Skeletal muscle satellite cell (primary cell): Measurements from ENCODE around the gene SORCS2.

Source experiments
- H3K27me3 ChIP-seq: 2 replicates; pipeline ENCODE4 v1.7.0; 2013; ENCODE audit warnings: low read length; ENCODE audit not compliant: control insufficient read depth, insufficient read depth
- H3K36me3 ChIP-seq: 2 replicates; pipeline ENCODE4 v1.7.0; 2013; ENCODE audit warnings: mild to moderate bottlenecking, control low read depth, low read length; ENCODE audit not compliant: insufficient read depth
- H3K4me1 ChIP-seq: 2 replicates; pipeline ENCODE4 v1.7.0; 2013; ENCODE audit warnings: low read length; ENCODE audit not compliant: control insufficient read depth, insufficient read depth
- H3K4me2 ChIP-seq: 2 replicates; pipeline ENCODE4 v1.7.0; 2013; ENCODE audit warnings: mild to moderate bottlenecking, low read length
- H3K4me3 ChIP-seq: 2 replicates; pipeline ENCODE4 v1.7.0; 2013; ENCODE audit warnings: low read length
- H3K9ac ChIP-seq: 2 replicates; pipeline ENCODE4 v1.7.0; 2013; ENCODE audit warnings: mild to moderate bottlenecking, low read depth, low read length, moderate library complexity
- H3K9me3 ChIP-seq: replicated peaks from 2 replicates; pipeline ENCODE4 v1.7.0; 2013; ENCODE audit warnings: mild to moderate bottlenecking, control low read depth, low read length

SORCS2 gene

GRCh38 chr4:7217474-7218321, 25.4 kb downstream of the SORCS2 start:
- Histone ChIP-seq H3K4me1 (peaks cover 7% of the 10 kb centered on the region), H3K27me3 (no peaks in the 10 kb centered on the region), H3K4me2 (no peak overlapping the region), H3K9ac (no peak overlapping the region), H3K36me3 (no peaks in the 10 kb centered on the region), H3K4me3 (no peak overlapping the region), H3K9me3 (peaks cover 6% of the 10 kb centered on the region)

- Histone ChIP-seq H3K36me3 (no peaks in the 10 kb centered on the region), H3K9ac (no peak overlapping the region), H3K27me3 (no peaks in the 10 kb centered on the region), H3K4me3 (no peak overlapping the region), H3K4me2 (no peak overlapping the region), H3K4me1 (peaks cover 7% of the 10 kb centered on the region), H3K9me3 (peaks cover 6% of the 10 kb centered on the region)
Measured at GRCh38 chr4:7218686-7219085, 26.3 kb downstream of the SORCS2 start.

- peaks cover 7% of the 10 kb centered on the region for H3K4me1 ChIP-seq
- no peaks in the 10 kb centered on the region for H3K27me3 ChIP-seq
- no peak overlapping the region for H3K4me2 ChIP-seq
- no peaks in the 10 kb centered on the region for H3K9me3 ChIP-seq
- H3K36me3 ChIP-seq: no peaks in the 10 kb centered on the region
- H3K4me3 ChIP-seq: no peak overlapping the region
- no peak overlapping the region for H3K9ac ChIP-seq
Measured at GRCh38 chr4:7222521-7222920, 30.2 kb downstream of the SORCS2 start.

- Histone ChIP-seq H3K9ac (no peak overlapping the region), H3K4me3 (no peak overlapping the region), H3K4me1 (no peaks in the 10 kb centered on the region), H3K4me2 (no peak overlapping the region), H3K9me3 (no peaks in the 10 kb centered on the region), H3K27me3 (no peaks in the 10 kb centered on the region), H3K36me3 (no peaks in the 10 kb centered on the region)
Measured at GRCh38 chr4:7223541-7223940, 31.2 kb downstream of the SORCS2 start.

GRCh38 chr4:7224001-7224400, 31.7 kb downstream of the SORCS2 start:
- Histone ChIP-seq H3K9me3 (no peaks in the 10 kb centered on the region), H3K9ac (no peak overlapping the region), H3K4me2 (no peak overlapping the region), H3K4me3 (no peak overlapping the region), H3K27me3 (no peaks in the 10 kb centered on the region), H3K36me3 (no peaks in the 10 kb centered on the region), H3K4me1 (no peaks in the 10 kb centered on the region)

GRCh38 chr4:7224878-7225533, 32.7 kb downstream of the SORCS2 start:
- Histone ChIP-seq H3K9me3 (no peaks in the 10 kb centered on the region), H3K4me2 (no peak overlapping the region), H3K9ac (no peak overlapping the region), H3K4me3 (no peak overlapping the region), H3K27me3 (peaks cover 4% of the 10 kb centered on the region), H3K36me3 (no peaks in the 10 kb centered on the region), H3K4me1 (no peaks in the 10 kb centered on the region)

- Histone ChIP-seq H3K36me3 (no peaks in the 10 kb centered on the region), H3K9ac (no peak overlapping the region), H3K4me2 (no peak overlapping the region), H3K4me3 (no peak overlapping the region), H3K4me1 (no peaks in the 10 kb centered on the region), H3K9me3 (no peaks in the 10 kb centered on the region), H3K27me3 (peaks cover 4% of the 10 kb centered on the region)
Measured at GRCh38 chr4:7226439-7226838, 34.1 kb downstream of the SORCS2 start.

GRCh38 chr4:7227008-7227407, 34.7 kb downstream of the SORCS2 start:
- Histone ChIP-seq H3K4me3 (no peak overlapping the region), H3K36me3 (no peaks in the 10 kb centered on the region), H3K27me3 (peaks cover 4% of the 10 kb centered on the region), H3K9me3 (no peaks in the 10 kb centered on the region), H3K4me1 (no peaks in the 10 kb centered on the region), H3K9ac (no peak overlapping the region), H3K4me2 (no peak overlapping the region)

GRCh38 chr4:7228734-7229133, 36.4 kb downstream of the SORCS2 start:
- no peak overlapping the region for H3K4me2 ChIP-seq
- H3K27me3 ChIP-seq: peaks cover 4% of the 10 kb centered on the region
- H3K9me3 ChIP-seq: no peaks in the 10 kb centered on the region
- H3K4me3 ChIP-seq: no peak overlapping the region
- no peak overlapping the region for H3K9ac ChIP-seq
- H3K36me3 ChIP-seq: no peaks in the 10 kb centered on the region
- H3K4me1 ChIP-seq: no peaks in the 10 kb centered on the region

GRCh38 chr4:7232061-7232650, 39.8 kb downstream of the SORCS2 start:
- Histone ChIP-seq H3K4me1 (no peaks in the 10 kb centered on the region), H3K36me3 (no peaks in the 10 kb centered on the region), H3K9me3 (no peaks in the 10 kb centered on the region), H3K27me3 (peaks cover 4% of the 10 kb centered on the region), H3K4me2 (no peak overlapping the region), H3K4me3 (no peak overlapping the region), H3K9ac (no peak overlapping the region)

- H3K4me1 ChIP-seq: no peaks in the 10 kb centered on the region
- no peak overlapping the region for H3K4me3 ChIP-seq
- no peaks in the 10 kb centered on the region for H3K36me3 ChIP-seq
- H3K9ac ChIP-seq: no peak overlapping the region
- H3K4me2 ChIP-seq: no peak overlapping the region
- H3K27me3 ChIP-seq: peaks cover 4% of the 10 kb centered on the region
- no peaks in the 10 kb centered on the region for H3K9me3 ChIP-seq
Measured at GRCh38 chr4:7233006-7233580, 40.8 kb downstream of the SORCS2 start.
